Parathyroid adenoma (tissue), 2 donors: Measurements from ENCODE around the gene ARHGAP4.

Experiments used
- H2AFZ ChIP-seq: fragments of 300-600 bp; sonication (generic); one replicate; pipeline ENCODE4 v1.7.0; 2017; ENCODE audit warnings: antibody characterized with exemption, mild to moderate bottlenecking
- H3K27ac ChIP-seq: fragments of 300-600 bp; sonication (generic); one replicate; pipeline ENCODE4 v1.7.0; 2017
- H3K27me3 ChIP-seq: fragments of 300-600 bp; sonication (generic); one replicate; pipeline ENCODE4 v1.7.0; 2017; ENCODE audit warnings: low read length; ENCODE audit not compliant: control insufficient read depth, insufficient read depth
- H3K36me3 ChIP-seq: fragments of 300-600 bp; sonication (generic); one replicate; pipeline ENCODE4 v1.7.0; 2017; ENCODE audit warnings: low read length; ENCODE audit not compliant: control insufficient read depth, insufficient read depth
- H3K4me1 ChIP-seq: fragments of 300-600 bp; sonication (generic); one replicate; pipeline ENCODE4 v1.7.0; 2017; ENCODE audit warnings: control low read depth
- H3K4me2 ChIP-seq: fragments of 300-600 bp; sonication (generic); one replicate; pipeline ENCODE4 v1.7.0; 2017; ENCODE audit warnings: low read length
- H3K4me3 ChIP-seq: fragments of 300-600 bp; sonication (generic); one replicate; pipeline ENCODE4 v1.7.0; 2017; ENCODE audit warnings: low read depth, low read length
- H3K79me2 ChIP-seq: fragments of 300-600 bp; sonication (generic); one replicate; pipeline ENCODE4 v1.7.0; 2017; ENCODE audit warnings: control low read depth
- H3K9ac ChIP-seq: fragments of 300-600 bp; sonication (generic); one replicate; pipeline ENCODE4 v1.7.0; 2017; ENCODE audit warnings: mild to moderate bottlenecking
- H3K9me3 ChIP-seq: fragments of 300-600 bp; sonication (generic); one replicate; pipeline ENCODE4 v1.7.0; 2017; ENCODE audit warnings: low read length; ENCODE audit not compliant: control insufficient read depth
- CTCF ChIP-seq: fragments of 300-600 bp; sonication (generic); IDR thresholded peaks from one replicate; pipeline ENCODE4 v1.7.0; 2017; ENCODE audit warnings: antibody characterized with exemption, mild to moderate bottlenecking
- donor health status: primary hyperparathyroidism.

ARHGAP4 gene

DNA sequence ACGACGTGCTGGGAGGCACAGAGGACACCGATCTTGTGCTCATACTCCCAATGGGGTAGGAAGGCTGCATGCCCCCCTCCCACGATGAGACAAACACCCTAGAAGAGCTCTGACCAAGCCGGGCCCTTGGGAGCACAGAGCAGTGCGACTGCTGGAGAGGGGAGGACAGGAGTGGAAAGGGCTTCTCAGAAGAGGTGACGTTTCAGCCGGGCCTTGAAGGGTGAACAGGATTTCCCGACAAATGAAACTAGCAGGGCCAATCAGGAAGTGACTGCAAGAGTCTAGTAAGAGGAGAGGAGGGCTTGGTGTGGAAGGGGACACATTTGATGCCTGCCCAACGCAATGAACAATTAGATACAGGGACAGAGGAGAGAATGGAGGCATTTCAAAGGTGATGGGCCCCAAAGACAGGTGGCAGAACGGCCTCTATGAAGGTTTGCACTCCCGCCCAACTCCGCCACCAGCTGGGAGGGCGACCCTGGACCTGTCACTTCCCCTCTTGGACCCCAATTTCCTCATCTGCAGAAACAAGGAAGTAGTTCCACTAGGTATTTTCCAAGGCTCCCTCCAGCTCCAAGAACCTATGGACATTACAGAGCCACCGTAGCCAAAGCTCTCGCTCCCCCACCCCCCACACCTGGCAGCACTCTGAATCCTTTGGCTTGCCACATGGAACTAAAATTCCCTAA lies 41.6 kb upstream of the ARHGAP4 start:
- Histone ChIP-seq H3K4me1 (peaks cover 26% of the 10 kb centered on the region), H3K27ac (peak overlapping the region; percentile 83), H3K36me3 (no peaks in the 10 kb centered on the region), H2AFZ (no peak overlapping the region), H3K9me3 (no peaks in the 10 kb centered on the region), H3K79me2 (peaks cover 23% of the 10 kb centered on the region), H3K27me3 (no peaks in the 10 kb centered on the region), H3K4me2 (no peak overlapping the region), H3K9ac (no peak overlapping the region), H3K4me3 (no peak overlapping the region)
- no peak for TF ChIP-seq CTCF

GRCh38 chrX:153966841-153967535 lies 40.9 kb upstream of the ARHGAP4 start:
- Histone ChIP-seq H3K4me1 (peaks cover 26% of the 10 kb centered on the region), H3K9me3 (no peaks in the 10 kb centered on the region), H3K4me2 (no peak overlapping the region), H3K27ac (peak overlapping the region; percentile 83), H3K79me2 (peaks cover 23% of the 10 kb centered on the region), H3K36me3 (no peaks in the 10 kb centered on the region), H2AFZ (peak overlapping the region; percentile 50), H3K4me3 (no peak overlapping the region), H3K9ac (no peak overlapping the region), H3K27me3 (no peaks in the 10 kb centered on the region)
- no peak for TF ChIP-seq CTCF

DNA sequence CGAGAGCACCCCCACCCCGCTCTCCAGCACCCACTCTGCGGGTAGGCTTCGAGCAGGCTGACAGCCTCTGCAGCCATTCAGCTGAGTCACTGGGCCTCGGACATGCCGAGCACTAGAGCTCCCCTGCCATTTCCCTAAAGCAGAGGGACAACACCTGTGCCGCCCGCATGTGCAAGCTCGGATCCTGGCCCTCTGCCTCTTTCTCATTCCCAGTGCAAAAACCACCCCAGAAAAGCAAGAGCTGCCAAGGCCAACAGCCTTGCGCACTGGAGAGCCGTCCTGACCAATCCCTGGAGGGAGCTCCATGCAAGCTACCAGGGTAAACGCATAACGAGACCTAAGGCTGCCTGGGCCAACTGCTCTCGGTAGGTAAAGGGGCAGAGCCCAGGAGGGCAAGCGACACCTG lies 40.2 kb upstream of the ARHGAP4 start:
- Histone ChIP-seq H3K4me1 (peaks cover 26% of the 10 kb centered on the region), H3K27ac (peak overlapping the region; percentile 83), H3K9me3 (no peaks in the 10 kb centered on the region), H3K79me2 (peaks cover 23% of the 10 kb centered on the region), H3K4me3 (no peak overlapping the region), H2AFZ (peak overlapping the region; percentile 50), H3K36me3 (no peaks in the 10 kb centered on the region), H3K4me2 (no peak overlapping the region), H3K27me3 (no peaks in the 10 kb centered on the region), H3K9ac (no peak overlapping the region)
- no peak for TF ChIP-seq CTCF

DNA sequence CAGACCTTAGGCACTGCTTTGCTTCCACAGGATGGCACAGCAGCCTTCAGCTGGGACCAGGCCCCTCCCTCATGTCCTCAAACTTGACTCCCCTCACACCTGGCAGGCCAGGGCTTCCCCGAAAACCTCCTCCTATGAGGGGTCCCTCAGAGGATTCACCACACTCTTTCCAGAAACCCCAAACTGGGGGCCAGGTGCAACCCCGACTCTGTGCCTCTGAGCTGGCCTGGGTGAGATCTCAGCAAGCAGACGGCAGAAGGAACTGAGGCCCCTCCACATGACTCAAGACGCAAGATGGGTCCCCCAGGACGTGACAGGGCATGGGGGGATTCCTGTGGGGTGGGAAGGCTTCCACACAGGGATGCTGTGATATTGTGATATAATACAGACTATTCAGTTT lies 39.3 kb upstream of the ARHGAP4 start:
- no peak overlapping the region for H2AFZ ChIP-seq
- no peak overlapping the region for H3K4me2 ChIP-seq
- H3K27me3 ChIP-seq: no peaks in the 10 kb centered on the region
- no peak for TF ChIP-seq CTCF
- H3K4me3 ChIP-seq: no peak overlapping the region
- peak overlapping the region; percentile 83 for H3K27ac ChIP-seq
- peaks cover 24% of the 10 kb centered on the region for H3K79me2 ChIP-seq
- no peak overlapping the region for H3K9ac ChIP-seq
- H3K4me1 ChIP-seq: peaks cover 26% of the 10 kb centered on the region
- no peaks in the 10 kb centered on the region for H3K36me3 ChIP-seq
- no peaks in the 10 kb centered on the region for H3K9me3 ChIP-seq
